Measurements from ENCODE around the gene ANKRD44.

Gene ANKRD44

DNA sequence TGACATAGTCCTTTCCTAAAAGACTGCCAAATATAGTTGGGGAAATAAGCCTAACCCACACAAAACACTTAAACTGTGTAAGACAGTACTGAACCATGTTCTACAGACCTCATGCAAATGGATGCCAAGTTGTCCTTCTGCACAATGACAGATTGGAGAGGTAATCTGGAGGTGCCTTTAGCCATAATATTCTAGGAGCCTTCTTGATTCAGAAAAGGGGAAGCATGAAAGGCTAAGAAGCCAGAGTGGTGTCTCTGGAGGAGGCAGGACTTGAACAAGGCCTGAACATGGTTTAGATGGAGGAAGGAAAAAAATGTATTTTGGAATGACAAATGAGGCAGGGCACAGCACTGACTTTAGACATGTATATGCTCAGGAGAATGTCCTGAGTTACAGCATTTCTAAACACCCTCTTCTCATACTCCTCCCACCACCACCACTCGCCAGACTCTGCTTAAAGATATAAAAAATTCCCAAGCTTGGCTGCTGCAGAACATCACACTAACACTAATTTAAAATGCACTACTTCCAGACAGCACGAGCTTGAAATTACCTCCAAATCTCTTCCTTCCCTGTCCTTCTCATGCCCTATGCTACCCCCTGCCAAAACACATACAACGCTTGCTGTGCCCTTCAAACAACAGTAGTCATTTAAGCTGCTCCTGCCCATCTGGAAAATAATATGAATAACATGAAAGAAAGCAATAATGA is 110.4 kb downstream of the ANKRD44 start:
- H3K4me3 ChIP-seq (ENCODE audit: low read depth, low read length), result no peak overlapping the region
- no peak for TF ChIP-seq CTCF (IDR thresholded peaks at IDR 0.05; ENCODE audit: control insufficient read depth, extremely low read depth, insufficient read depth)
- DNase-seq (ENCODE audit: low read depth), result no peak

DNA sequence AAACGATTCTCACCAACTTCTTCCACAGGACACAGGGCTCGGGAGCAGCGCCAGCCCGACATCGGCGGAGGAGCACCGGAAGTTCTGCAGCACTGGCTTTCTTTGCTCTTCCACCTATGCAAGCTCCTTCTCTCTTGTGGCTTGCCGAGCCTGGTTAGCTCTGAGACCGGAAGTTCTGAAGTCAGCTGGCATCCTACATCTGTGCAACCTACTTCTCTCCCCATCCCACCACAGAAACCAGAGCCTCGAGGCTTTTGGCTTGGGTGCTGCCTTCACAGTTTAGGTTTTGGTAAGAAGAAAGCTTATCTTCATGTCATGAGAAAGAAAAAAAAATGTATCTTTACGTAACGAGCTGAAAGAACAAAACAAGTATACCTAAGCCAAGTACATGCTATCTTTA is 111.7 kb downstream of the ANKRD44 start:
- DNase-seq (ENCODE audit: low read depth), result no peak
- no peak overlapping the region for H3K4me3 ChIP-seq (ENCODE audit: low read depth, low read length)
- TF ChIP-seq CTCF (IDR thresholded peaks at IDR 0.05; ENCODE audit: control insufficient read depth, extremely low read depth, insufficient read depth), result no peak

DNA sequence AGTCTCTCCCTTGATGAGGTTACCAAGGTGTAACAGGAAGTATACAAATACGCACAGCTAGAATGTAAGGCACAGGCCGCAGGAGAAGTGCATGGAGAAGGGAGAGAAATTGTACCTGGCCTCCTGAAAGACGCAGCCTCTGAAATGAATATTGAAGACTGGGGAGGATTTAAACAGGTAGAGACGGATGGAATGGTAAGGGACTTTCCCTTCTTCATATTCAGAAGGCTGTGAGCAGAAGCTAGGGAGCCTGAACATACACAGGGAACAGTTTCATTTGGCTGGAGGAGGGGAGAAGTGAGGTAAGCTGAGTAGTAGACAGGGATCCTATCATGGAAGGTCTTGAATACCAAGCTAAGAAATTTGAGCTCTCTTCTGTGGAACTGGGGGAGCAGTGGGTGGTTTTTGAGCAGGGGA is 112.7 kb downstream of the ANKRD44 start:
- no peak for TF ChIP-seq CTCF (IDR thresholded peaks at IDR 0.05; ENCODE audit: control insufficient read depth, extremely low read depth, insufficient read depth)
- no peak overlapping the region for H3K4me3 ChIP-seq (ENCODE audit: low read depth, low read length)
- DNase-seq (ENCODE audit: low read depth), result no peak

GRCh38 chr2:197196541-197197180 is 113.9 kb downstream of the ANKRD44 start:
- H3K4me3 ChIP-seq (ENCODE audit: low read depth, low read length), result no peak overlapping the region
- no peak for TF ChIP-seq CTCF (IDR thresholded peaks at IDR 0.05; ENCODE audit: control insufficient read depth, extremely low read depth, insufficient read depth)
- DNase-seq (ENCODE audit: low read depth), result no peak

DNA sequence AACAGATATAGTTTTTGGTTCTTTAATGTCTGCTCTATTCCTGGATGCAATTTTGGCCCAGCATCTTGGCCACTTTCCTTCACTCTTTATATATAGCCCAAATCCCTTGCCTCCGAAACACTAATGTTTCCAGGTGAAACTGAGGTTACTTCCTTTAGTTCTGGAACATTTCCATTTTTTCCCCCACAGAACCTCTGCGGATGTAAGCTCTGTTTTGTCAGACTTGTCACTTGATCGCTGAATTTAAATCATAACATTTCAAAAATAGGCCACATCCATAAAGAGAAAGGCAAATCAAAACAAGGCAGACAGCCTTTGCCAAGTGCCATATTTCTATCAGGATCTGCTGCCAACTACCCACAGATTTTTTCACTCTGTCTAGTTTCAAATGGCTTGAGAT is 115.1 kb downstream of the ANKRD44 start:
- no peak overlapping the region for H3K4me3 ChIP-seq (ENCODE audit: low read depth, low read length)
- TF ChIP-seq CTCF (IDR thresholded peaks at IDR 0.05; ENCODE audit: control insufficient read depth, extremely low read depth, insufficient read depth), result no peak
- no peak for DNase-seq (ENCODE audit: low read depth)

- H3K4me3 ChIP-seq (ENCODE audit: low read depth, low read length), result no peak overlapping the region
- no peak for TF ChIP-seq CTCF (IDR thresholded peaks at IDR 0.05; ENCODE audit: control insufficient read depth, extremely low read depth, insufficient read depth)
- no peak for DNase-seq (ENCODE audit: low read depth)
Observed at GRCh38 chr2:197191940-197192322, 118.6 kb downstream of the ANKRD44 start.
